ENCODE measurements around the gene IGLL5. TPM values are rescaled to one million over a fixed set of nuclear protein-coding genes. Genes with fewer than 3 reads are reported as not detected.

The IGLL5 gene
- total RNA-seq, 2 experiments from 2014 or later: not detected

Small RNA genes within 50 kb of the gene (microRNA-seq; reads per million reads assigned to microRNA genes)
- gene MIR5571 (ENCODE audit: borderline microRNAs expressed, borderline replicate concordance): not detected

Other genes starting within 250 kb of the IGLL5 start
- not detected for gene GGTLC2, start 243.2 kb upstream of the IGLL5 start, total RNA-seq
- gene GNAZ, start 182.7 kb downstream of the IGLL5 start, total RNA-seq: 1 to 10 TPM; 1.1 to 1.8 TPM

Measured in activated naive CD4-positive, alpha-beta T cell treated with anti-CD3 and anti-CD28 coated beads for 36 hours (primary cell).